HG03432 (cell line): ENCODE data around the gene TMOD2.

Experiments used
- ATAC-seq: cut with Tn5 transposase; IDR thresholded peaks from one replicate; pipeline ENCODE4 v1.9.1; 2021; ENCODE audit warnings: mild to moderate bottlenecking, moderate library complexity; ENCODE audit not compliant: unreplicated experiment

The TMOD2 gene

DNA sequence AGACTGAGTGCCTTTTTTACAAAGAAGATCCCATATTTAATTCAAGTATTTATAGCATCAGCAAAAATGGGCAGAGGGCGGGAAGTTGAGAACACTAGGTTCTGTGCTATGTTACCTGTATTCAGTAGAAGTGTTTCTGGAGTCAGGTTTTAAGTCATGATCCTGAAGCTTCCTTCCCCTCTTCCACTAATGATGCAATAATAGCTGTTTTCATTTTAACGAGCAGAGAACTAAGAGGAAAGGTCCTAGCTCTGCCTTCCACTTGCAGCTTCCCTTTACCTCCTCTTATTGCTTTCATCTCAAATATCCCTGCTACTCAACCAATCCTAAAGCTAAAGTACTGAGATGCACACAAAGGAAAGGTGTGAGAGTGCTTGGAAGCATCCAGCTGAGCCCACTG is 61.2 kb downstream of the TMOD2 start:
- no peak for ATAC-seq

GRCh38 chr15:51814606-51815005 is 63.2 kb downstream of the TMOD2 start:
- no peak for ATAC-seq

- no peak for ATAC-seq
Observed at GRCh38 chr15:51816611-51817010, 65.2 kb downstream of the TMOD2 start.

GRCh38 chr15:51818150-51818549 is 66.8 kb downstream of the TMOD2 start:
- no peak for ATAC-seq

- ATAC-seq: no peak
Observed at GRCh38 chr15:51825698-51826097, 74.3 kb downstream of the TMOD2 start.

DNA sequence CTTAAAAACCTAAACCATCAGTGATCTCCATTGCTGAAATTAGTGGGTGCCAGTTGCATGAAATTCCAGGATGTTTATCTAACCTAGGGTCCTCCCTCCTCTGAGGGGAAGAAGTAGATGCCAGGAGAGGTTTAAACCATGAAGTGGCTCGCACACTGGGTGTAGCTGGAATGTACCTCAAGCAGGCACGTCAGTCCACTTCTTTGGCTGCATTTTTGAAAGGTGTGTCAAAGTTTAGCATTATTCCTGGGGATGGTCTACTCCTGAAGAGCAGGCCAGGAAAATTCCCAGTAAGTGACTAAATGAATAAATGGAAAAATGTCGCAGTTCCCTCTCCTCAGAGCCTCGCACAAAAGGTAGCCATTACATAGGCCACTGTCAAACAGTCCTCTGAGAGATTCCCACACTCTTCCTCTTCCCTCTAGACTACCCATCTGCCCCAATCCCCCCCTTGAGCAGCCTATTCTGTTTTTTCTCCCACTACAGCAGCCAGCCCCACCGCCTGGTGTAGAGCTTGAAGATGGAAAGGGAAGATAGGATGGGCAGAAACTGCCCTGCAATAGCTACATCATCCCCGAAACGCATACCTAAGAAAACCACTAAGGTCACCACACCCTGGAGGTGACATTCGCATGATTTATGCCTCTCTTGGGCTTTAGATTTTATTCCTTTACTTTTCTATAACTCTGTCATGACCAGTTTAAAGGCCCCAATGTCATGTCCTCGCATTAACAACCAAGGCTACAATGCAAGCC is 77.4 kb downstream of the TMOD2 start:
- no peak for ATAC-seq

GRCh38 chr15:51829376-51830275 is 78.2 kb downstream of the TMOD2 start, which contains the start of gene TMOD3:
TMOD3 (plus strand) TSS chr15:51829653; CDS start chr15:51862885, 33,232 bp downstream.
- peak; percentile 93 for ATAC-seq

- ATAC-seq: no peak
Observed at GRCh38 chr15:51830276-51830806, 78.9 kb downstream of the TMOD2 start.

GRCh38 chr15:51833772-51834171 is 82.4 kb downstream of the TMOD2 start:
- no peak for ATAC-seq

GRCh38 chr15:51837792-51838251 is 86.4 kb downstream of the TMOD2 start:
- ATAC-seq: peak; percentile 60

- no peak for ATAC-seq
Observed at GRCh38 chr15:51838270-51838669, 86.9 kb downstream of the TMOD2 start.

DNA sequence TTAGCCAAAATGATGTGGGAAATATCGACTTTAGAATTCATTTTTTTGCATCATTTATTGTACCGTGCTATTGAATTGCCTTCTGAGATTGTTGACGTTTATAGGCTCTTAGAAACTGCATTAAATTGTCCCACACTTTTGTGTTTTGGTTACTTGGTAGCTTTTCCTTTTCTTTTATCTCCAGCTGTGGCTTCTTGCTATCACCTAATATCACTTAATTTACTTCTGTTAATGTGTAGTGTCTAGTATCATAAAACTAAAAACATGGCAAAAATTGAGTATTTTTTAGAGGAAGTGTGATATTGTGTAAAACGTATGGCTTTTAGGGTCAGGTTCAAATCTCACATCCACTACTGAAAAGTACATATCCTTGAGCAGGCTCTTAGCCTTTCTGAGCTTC is 89.3 kb downstream of the TMOD2 start:
- ATAC-seq: no peak

DNA sequence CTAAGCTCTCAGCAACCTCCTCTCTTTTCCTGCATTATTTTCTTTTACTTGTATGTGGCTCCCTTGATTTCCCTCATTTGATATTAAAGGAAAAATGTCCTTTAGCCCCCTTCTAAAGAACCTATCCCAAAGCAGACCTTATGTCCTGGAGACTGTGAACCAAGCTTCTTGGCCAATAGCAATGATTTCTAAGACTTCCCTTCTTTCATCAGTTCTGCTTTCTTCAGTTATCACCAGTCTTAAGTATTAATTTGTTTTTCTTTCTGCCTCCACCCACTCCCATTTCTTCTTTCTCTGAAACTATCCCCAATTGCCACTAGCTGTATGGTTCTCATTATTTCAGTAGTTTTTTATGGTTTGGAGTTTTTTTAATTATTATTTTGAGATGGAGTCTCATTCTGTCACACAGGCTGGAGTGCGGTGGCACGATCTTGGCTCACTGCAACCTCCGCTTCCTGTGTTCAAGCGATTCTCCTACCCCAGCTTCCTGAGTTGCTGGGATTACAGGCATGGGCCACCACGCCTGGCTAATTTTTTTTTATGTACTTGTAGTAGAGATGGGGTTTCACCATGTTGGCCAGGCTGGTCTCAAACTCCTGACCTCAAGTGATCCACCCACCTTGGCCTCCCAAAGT is 90.1 kb downstream of the TMOD2 start:
- ATAC-seq: no peak

DNA sequence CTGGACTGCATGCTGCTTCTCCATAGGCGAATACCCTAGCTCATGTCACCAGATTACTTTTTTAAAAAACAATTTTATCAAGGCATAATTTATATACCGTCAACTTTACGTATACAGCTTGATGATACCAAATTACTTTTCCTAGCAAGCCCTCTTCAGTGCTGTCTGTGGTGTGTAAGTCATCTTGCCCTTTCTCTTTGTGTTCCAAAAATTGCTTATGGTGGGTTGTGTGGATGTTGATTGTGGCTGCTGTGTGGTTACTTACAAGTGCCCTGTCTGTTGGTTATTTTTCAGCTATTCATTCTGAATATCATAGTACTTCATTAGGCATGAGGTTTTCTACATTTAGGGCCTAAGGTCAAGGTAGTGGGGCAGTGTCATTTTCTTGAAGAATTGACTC is 90.9 kb downstream of the TMOD2 start:
- ATAC-seq: no peak

GRCh38 chr15:51842852-51843737 is 91.7 kb downstream of the TMOD2 start:
- no peak for ATAC-seq

DNA sequence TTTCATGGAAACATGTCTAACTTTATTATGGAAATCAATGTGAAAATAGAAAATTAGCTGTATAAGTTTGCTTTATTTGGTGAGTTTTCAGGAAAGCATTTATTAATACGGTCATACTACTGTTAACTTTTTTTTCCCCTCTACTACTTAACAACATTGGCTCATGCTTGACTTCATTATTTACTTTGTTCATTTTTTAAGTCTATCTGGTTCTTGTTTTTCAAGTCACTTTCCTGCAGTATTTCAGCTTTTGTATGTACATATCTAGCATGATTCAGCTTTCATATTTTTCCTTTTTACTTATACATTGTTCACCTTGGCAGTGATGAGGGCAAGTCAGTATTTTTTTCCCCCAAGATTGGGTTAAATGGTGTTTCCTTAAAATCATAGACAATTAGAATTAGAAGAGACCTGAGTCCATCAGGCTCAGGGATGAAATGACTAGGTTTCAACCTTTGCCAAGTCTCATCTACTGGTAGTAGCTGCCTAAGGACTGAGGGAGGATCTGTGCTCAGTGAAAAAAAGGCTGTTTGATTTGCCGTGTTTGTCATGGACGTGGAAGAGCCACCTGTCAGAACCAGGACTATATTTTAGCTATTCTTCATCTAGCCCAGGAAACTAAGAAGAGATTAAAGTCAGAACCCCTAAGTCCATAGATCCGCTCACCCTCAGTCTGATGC is 93.5 kb downstream of the TMOD2 start:
- no peak for ATAC-seq

DNA sequence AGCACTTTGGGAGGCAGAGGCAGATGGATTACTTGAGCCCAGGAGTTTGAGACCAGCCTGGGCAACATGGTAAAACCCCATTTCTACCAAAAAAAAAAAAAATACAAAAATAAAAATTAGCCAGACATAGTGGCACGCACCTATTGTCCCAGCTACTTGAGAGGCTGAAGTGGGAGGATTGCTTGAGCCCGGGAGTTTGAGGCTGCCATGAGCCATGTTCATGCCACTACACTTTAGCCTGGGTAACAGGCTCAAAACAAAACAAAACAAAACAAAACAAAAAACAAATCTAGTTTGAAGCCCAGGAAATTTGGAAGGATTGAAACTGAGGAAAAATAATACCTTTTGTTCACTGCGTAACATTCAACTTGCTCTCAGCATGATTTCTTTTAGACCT is 94.7 kb downstream of the TMOD2 start:
- no peak for ATAC-seq

- no peak for ATAC-seq
Observed at GRCh38 chr15:51846463-51847230, 95.2 kb downstream of the TMOD2 start.

DNA sequence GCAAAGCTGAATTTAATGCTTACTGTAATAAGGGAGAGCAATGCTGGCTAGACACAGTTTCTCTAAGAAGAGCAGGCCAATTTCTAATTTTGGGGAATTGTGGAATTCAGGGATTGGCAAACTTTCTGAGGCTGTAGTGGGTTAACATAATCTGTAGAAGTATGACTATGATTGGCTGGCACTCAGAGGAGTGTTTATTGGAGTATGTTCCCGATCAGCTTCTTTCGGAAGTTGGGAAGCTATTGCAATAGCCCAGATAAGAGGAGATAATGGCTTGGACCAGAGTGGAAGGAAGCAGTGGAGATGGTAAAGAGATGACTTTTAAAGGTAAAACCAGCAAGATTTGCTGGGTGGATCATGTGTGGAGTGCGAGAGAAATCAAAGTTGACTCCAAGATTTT is 97.4 kb downstream of the TMOD2 start:
- no peak for ATAC-seq
